Astrocyte of the cerebellum (primary cell): ENCODE data around the gene PRKCZ.

Experiments
- DNase-seq: peaks from one replicate; pipeline ENCODE4 v3.0.0-alpha.2; 2011; ENCODE audit warnings: low read depth
- H3K4me3 ChIP-seq: 2 replicates; pipeline ENCODE4 v1.5.1; 2011; ENCODE audit warnings: mild to moderate bottlenecking, low read depth, low read length, moderate library complexity
- in situ Hi-C: cut with HindIII; loops from 2 replicates; pipeline ENCODE4 v1.10.0; 2017; ENCODE audit warnings: low sequenced_read_pairs
- TF ChIP-seq, protein P1 (sequence below): IDR thresholded peaks from 2 replicates; pipeline ENCODE4 v1.5.1; 2012; ENCODE audit warnings: low read length, low read depth, moderate library complexity, mild to moderate bottlenecking; ENCODE audit errors: missing control alignments

PRKCZ gene

DNA sequence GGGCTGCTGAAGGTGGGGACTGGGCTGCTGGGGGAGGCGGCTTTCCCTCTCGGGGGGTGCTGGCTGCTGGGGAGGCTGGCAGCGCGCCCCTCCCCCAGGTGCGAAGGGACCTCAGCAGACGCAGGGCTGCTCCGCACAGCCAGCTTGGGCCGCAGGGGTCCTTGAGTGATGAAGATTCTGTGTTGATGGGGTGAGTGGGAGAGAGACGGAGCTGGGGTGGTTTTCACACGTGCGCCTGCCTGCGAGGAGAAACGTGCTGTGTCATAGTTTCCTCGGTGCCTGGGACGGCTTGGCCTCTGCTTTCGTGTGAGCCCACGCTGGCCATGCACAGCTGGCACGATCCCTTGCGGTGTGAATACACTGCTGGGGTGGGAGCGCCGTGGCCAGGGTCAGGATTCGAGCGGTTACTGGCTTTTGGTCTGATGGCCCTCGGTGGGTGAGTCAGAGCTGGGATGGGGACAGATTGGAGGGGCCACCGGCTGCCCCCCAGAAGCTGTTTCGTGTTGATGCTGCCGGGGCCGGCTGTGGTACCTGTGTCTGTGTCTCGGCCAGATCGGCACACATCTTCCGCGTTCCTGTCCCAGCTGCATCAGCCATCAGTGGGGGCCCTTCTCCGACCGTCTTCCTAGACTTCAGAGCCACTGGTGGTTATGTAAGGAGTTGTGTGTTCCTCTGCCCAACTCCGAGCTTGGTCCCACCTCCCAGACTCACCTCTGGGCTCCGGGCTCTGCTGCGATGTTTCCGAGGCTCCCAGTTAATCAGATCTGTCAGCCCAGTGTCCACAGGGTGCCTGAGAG lies 24.9 kb downstream of the PRKCZ start:
- in situ Hi-C loops, result no loop called here
- no peak for DNase-seq
- TF ChIP-seq, protein P1, sequence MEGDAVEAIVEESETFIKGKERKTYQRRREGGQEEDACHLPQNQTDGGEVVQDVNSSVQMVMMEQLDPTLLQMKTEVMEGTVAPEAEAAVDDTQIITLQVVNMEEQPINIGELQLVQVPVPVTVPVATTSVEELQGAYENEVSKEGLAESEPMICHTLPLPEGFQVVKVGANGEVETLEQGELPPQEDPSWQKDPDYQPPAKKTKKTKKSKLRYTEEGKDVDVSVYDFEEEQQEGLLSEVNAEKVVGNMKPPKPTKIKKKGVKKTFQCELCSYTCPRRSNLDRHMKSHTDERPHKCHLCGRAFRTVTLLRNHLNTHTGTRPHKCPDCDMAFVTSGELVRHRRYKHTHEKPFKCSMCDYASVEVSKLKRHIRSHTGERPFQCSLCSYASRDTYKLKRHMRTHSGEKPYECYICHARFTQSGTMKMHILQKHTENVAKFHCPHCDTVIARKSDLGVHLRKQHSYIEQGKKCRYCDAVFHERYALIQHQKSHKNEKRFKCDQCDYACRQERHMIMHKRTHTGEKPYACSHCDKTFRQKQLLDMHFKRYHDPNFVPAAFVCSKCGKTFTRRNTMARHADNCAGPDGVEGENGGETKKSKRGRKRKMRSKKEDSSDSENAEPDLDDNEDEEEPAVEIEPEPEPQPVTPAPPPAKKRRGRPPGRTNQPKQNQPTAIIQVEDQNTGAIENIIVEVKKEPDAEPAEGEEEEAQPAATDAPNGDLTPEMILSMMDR, result no peak

DNA sequence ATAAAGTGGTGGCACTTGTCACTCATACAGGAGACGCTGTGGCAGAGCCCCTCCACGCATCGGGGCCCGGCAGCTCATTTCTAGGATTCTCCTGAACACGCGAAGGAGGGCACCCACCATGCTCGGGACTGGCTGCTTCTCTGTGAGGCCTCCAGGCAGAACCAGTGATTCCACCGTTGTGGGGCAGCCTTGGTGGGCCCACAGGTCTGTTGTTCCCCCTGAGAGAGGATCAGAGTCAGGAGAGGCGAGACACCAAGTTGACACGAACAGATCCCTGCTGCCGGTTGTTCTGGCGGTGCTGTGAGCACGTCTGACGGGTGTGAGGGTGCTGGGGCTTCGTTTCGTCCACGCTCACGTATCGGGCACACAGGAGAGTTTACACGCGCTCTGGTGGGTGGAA lies 26.6 kb downstream of the PRKCZ start:
- H3K4me3 ChIP-seq, result no peak overlapping the region
- in situ Hi-C loops, result no loop called here
- TF ChIP-seq, protein P1, result no peak
- no peak for DNase-seq

More for the DNA sequence above, 24.9 kb downstream of the PRKCZ start:
- no peak overlapping the region for H3K4me3 ChIP-seq

DNA sequence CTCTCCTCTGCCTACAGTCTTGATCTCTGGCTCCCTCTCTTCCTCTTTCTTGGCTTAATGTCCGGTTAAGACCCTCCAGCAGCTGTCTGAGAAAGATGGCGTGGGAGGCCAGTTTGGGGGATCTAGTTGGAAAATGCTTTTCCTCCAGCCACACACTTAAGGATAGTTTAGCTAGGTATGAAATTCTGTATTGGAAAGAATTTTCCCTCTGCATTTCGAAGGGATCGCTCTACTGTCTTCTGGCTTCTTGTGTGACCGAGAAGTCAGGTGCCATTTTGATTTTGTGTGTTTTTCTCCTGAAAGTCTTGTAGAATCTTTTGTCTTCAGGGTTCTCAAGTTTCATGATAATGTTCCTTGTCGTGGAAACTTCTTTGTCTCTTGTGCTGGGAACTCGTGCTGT lies 28.0 kb downstream of the PRKCZ start:
- TF ChIP-seq, protein P1, result no peak
- DNase-seq, result no peak
- in situ Hi-C loops, result no loop called here
- H3K4me3 ChIP-seq, result no peak overlapping the region

DNA sequence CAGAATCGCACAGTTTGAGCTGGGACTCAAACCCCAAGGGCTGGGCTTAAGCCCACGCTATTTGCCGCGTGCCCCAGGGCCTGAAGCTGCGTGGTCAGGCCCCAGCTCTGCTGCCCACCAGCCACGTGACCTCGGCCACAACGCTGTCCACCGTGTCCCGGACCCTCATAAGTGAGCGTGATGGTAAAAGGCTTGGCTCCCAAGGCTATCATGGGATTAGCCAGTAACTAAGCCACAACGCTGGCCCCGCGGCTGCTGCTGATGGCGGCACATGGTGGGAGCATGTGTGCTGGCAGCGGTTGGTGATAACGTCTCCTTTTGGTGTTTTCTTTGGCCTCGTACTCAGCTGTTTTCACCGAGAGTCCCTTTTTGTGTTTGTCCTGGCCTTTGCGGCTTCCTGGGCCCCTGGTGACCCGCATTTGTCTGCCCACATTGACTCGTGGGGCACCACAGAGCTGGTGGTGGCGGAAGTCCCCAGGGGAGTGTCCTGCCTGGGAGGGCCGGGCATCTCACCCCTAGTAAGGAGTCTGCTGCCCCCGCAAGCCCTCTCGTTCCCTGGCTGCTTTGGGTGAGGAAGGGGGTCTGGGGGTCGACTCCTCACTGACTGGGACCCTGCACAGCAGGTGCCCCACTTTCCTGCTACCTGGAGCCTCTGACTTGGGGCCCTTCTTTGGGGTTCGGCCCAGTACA lies 29.3 kb downstream of the PRKCZ start:
- TF ChIP-seq, protein P1, result no peak

DNA sequence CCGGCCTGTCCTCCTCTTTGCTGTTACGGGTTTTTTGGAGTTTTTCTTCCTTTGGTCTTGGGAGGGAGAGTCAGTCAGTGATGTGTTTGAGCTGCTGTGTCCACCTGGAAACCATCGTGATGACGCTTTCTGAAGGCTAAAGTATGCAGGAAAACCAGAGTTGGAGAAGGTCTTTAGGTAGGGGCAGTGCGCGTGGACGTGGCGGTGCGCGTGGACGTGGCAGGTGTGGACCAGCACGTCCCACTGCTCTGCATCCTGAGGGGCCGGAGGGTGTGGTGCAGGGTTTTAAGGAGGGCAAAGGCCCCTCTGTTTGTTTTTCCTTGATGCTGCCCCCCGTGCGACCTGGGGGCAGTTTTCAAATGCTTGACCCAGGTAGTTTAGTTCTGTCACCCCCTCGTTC lies 29.9 kb downstream of the PRKCZ start:
- TF ChIP-seq, protein P1, result no peak
- H3K4me3 ChIP-seq, result no peak overlapping the region
- in situ Hi-C loops, result no loop called here
- DNase-seq, result no peak

More for the DNA sequence above, 29.3 kb downstream of the PRKCZ start:
- H3K4me3 ChIP-seq, result no peak overlapping the region
- DNase-seq, result no peak
- in situ Hi-C loops, result no loop called here

DNA sequence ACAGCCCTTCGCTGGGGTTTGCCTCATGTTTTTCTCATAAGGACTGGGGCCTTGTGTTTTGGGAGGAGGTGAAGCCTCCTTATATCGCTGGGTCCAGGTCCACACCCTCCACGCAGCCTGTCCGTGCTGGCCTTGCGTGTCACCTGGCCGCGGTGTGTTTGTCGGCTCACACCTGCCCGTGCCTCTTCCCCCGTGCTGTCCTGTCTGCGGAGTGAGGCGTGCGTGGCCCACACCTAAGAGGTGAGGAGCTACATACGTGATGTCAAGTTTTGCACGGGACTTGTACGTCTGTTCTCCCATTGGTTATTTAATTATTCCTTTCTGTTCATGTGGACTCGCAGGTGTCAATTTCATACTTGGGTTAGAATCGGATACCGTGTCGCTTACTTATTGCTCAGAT lies 30.7 kb downstream of the PRKCZ start:
- TF ChIP-seq, protein P1, result no peak
- in situ Hi-C loops, result no loop called here
- no peak for DNase-seq
- no peak overlapping the region for H3K4me3 ChIP-seq
